A549 (cell line): ENCODE measurements around the gene SLC38A11.

Experiments
- BHLHE40 ChIP-seq: IDR thresholded peaks from 2 replicates; pipeline ENCODE4 v1.6.1; 2012; ENCODE audit warnings: low read depth, low read length, inconsistent platforms
- CEBPB ChIP-seq, 2 experiments: fragments of >200 bp in 1 of 2; sonication (Bioruptor Twin) in 1 of 2; formaldehyde crosslinking in 1 of 2; IDR thresholded peaks; 2 replicates each; pipeline ENCODE4 v1.6.1; 2012 to 2016
- CHD2 ChIP-seq: fragments of 150-350 bp; IDR thresholded peaks from 2 replicates; pipeline ENCODE4 v1.6.1; 2014; ENCODE audit warnings: low read length; ENCODE audit not compliant: partially characterized antibody
- CTCF ChIP-seq: fragments of >200 bp; sonication (Bioruptor Twin); formaldehyde crosslinking; IDR thresholded peaks from 3 replicates; pipeline ENCODE4 v1.5.1; 2016
- EP300 ChIP-seq, 2 experiments: fragments of >200 bp; sonication (Bioruptor Twin); formaldehyde crosslinking; IDR thresholded peaks; 2 replicates in 1 of 2; 3 replicates in 1 of 2; pipeline ENCODE4 v1.6.1; 2016 to 2017
- HDAC2 ChIP-seq: fragments of 200-600 bp; sonication (generic); IDR thresholded peaks from 2 replicates; pipeline ENCODE4 v1.6.1; 2016
- MYC ChIP-seq: IDR thresholded peaks from 2 replicates; pipeline ENCODE4 v1.6.1; 2012; ENCODE audit warnings: mild to moderate bottlenecking, inconsistent platforms, low read length, improper control_type of control experiment, borderline replicate concordance
- NR3C1 ChIP-seq: fragments of >200 bp; sonication (Bioruptor Twin); formaldehyde crosslinking; IDR thresholded peaks from 3 replicates; pipeline ENCODE4 v1.6.1; 2017
- POLR2A ChIP-seq: IDR thresholded peaks from 2 replicates; pipeline ENCODE4 v1.6.1; 2012; ENCODE audit warnings: mild to moderate bottlenecking, low read length

- TF ChIP-seq POLR2A (no peak), CTCF (no peak), CEBPB (IDR thresholded peaks at IDR 0.05) (no peak), BHLHE40 (no peak), EP300 (IDR thresholded peaks at IDR 0.05) (no peak), NR3C1 (no peak), HDAC2 (no peak), MYC (no peak), CHD2 (no peak)
These were observed 48.4 kb downstream of the SLC38A11 start for GRCh38 chr2:164906947-164907346.
